Lower lobe of right lung (tissue), 2 donors: Measurements from ENCODE around the gene MPP3. TPM values are rescaled to one million over a fixed set of nuclear protein-coding genes. Genes with fewer than 3 reads are reported as not detected.

Source experiments
- ATAC-seq, 2 donors: fragments of 200-7000 bp; cut with Tn5 transposase; one replicate each; pipeline ENCODE4 v1.9.1; 2020 to 2022; ENCODE audit warnings: mild to moderate bottlenecking in 2 of 2, moderate library complexity in 2 of 2
- DNase-seq: peaks from one replicate; pipeline ENCODE4 v3.0.0-alpha.2; 2020
- H3K27ac ChIP-seq: fragments of 200-600 bp; one replicate; pipeline ENCODE4 v1.8.0; 2022
- H3K27me3 ChIP-seq: fragments of 200-600 bp; one replicate; pipeline ENCODE4 v1.8.0; 2022; ENCODE audit warnings: low read depth
- H3K36me3 ChIP-seq: fragments of 200-600 bp; one replicate; pipeline ENCODE4 v1.8.0; 2022; ENCODE audit warnings: mild to moderate bottlenecking
- H3K4me1 ChIP-seq: fragments of 200-600 bp; one replicate; pipeline ENCODE4 v1.8.0; 2022
- H3K4me3 ChIP-seq: fragments of 200-600 bp; one replicate; pipeline ENCODE4 v1.8.0; 2022; ENCODE audit warnings: mild to moderate bottlenecking
- H3K9me3 ChIP-seq: fragments of 200-600 bp; one replicate; pipeline ENCODE4 v1.8.0; 2022
- CTCF ChIP-seq: fragments of 200-600 bp; IDR thresholded peaks from one replicate; pipeline ENCODE4 v1.8.0; 2022; ENCODE audit warnings: antibody characterized with exemption, mild to moderate bottlenecking
- intact Hi-C: fragments of 100-400 bp; cut with DNase I; formaldehyde crosslinking; loops from one replicate; pipeline ENCODE4 v1.11.0; 2022
- total RNA-seq: library from RNA; stranded (reverse); fragmentation: NEBNext Ultra II Directional; extraction: Animal tissue kit (Norgen Biotek cat#: 25700); gene quantifications from one replicate; pipeline ENCODE4 v1.2.1, GENCODE V29; 2021
- donor health status: DM: no; HTN: yes; CAD: no; lungs with severe emphysema.

The MPP3 gene
- total RNA-seq, 1 donor from 2014 or later = 19.2 TPM

GRCh38 chr17:43864161-43864984 is 31.4 kb upstream of the MPP3 start:
- H3K27ac ChIP-seq = no peak overlapping the region
- no peaks in the 10 kb centered on the region for H3K27me3 ChIP-seq
- H3K4me3 ChIP-seq = no peak overlapping the region
- no peaks in the 10 kb centered on the region for H3K36me3 ChIP-seq
- ATAC-seq (no peak), DNase-seq (no peak)
- TF ChIP-seq CTCF = no peak
- intact Hi-C loops = no loop called here
- no peaks in the 10 kb centered on the region for H3K9me3 ChIP-seq
- no peaks in the 10 kb centered on the region for H3K4me1 ChIP-seq

GRCh38 chr17:43861960-43862359 is 29.0 kb upstream of the MPP3 start:
- H3K27me3 ChIP-seq = no peaks in the 10 kb centered on the region
- H3K36me3 ChIP-seq = no peaks in the 10 kb centered on the region
- H3K27ac ChIP-seq = no peak overlapping the region
- H3K9me3 ChIP-seq = no peaks in the 10 kb centered on the region
- H3K4me1 ChIP-seq = no peaks in the 10 kb centered on the region
- TF ChIP-seq CTCF = no peak
- H3K4me3 ChIP-seq = no peak overlapping the region
- DNase-seq = no peak
- intact Hi-C loops = no loop called here
- ATAC-seq = no peak

GRCh38 chr17:43860927-43861622 is 28.1 kb upstream of the MPP3 start:
- H3K27ac ChIP-seq = no peak overlapping the region
- intact Hi-C loops = no loop called here
- H3K36me3 ChIP-seq = no peaks in the 10 kb centered on the region
- DNase-seq (no peak), ATAC-seq (no peak)
- no peak for TF ChIP-seq CTCF
- H3K4me1 ChIP-seq = no peaks in the 10 kb centered on the region
- H3K9me3 ChIP-seq = no peaks in the 10 kb centered on the region
- no peak overlapping the region for H3K4me3 ChIP-seq
- H3K27me3 ChIP-seq = no peaks in the 10 kb centered on the region

- H3K9me3 ChIP-seq = no peaks in the 10 kb centered on the region
- DNase-seq = no peak
- H3K4me1 ChIP-seq = no peaks in the 10 kb centered on the region
- peaks cover 6% of the 10 kb centered on the region for H3K27me3 ChIP-seq
- intact Hi-C loops = no loop called here
- ATAC-seq = no peak
- no peak for TF ChIP-seq CTCF
- H3K4me3 ChIP-seq = no peak overlapping the region
- no peaks in the 10 kb centered on the region for H3K36me3 ChIP-seq
- no peak overlapping the region for H3K27ac ChIP-seq
These were observed 27.3 kb upstream of the MPP3 start for GRCh38 chr17:43860077-43860725.

GRCh38 chr17:43857957-43858600 is 25.1 kb upstream of the MPP3 start:
- no peaks in the 10 kb centered on the region for H3K4me1 ChIP-seq
- no peak for DNase-seq
- intact Hi-C loops = no loop called here

More at GRCh38 chr17:43857957-43858600, 25.1 kb upstream of the MPP3 start:
- H3K9me3 ChIP-seq = no peaks in the 10 kb centered on the region
- TF ChIP-seq CTCF = no peak
- no peak overlapping the region for H3K4me3 ChIP-seq
- H3K27me3 ChIP-seq = peaks cover 11% of the 10 kb centered on the region
- H3K27ac ChIP-seq = no peak overlapping the region
- no peaks in the 10 kb centered on the region for H3K36me3 ChIP-seq
- no peak for ATAC-seq
